Left cardiac atrium (tissue), 4 donors: Measurements from ENCODE around the gene SLC6A18. TPM values are rescaled to one million over a fixed set of nuclear protein-coding genes. Genes with fewer than 3 reads are reported as not detected.
A peak's percentile ranks its signal among the peaks of the same experiment; 100 is the strongest.

Experiments
- ATAC-seq, 2 donors: fragments of 200-7000 bp; cut with Tn5 transposase; one replicate each; pipeline ENCODE4 v1.9.1; 2020; ENCODE audit warnings: mild to moderate bottlenecking in 2 of 2, moderate library complexity in 2 of 2
- DNase-seq: peaks from one replicate; pipeline ENCODE4 v3.0.0-alpha.2; 2020
- intact Hi-C, 2 donors: fragments of 100-400 bp; cut with DNase I; formaldehyde crosslinking; loops; one replicate each; pipeline versions ENCODE4 v1.14.1 to v1.15.1; 2022 to 2023
- total RNA-seq, 2 donors: library from RNA; stranded (reverse); fragmentation: NEBNext Ultra II Directional; extraction: Animal tissue kit (Norgen Biotek cat#: 25700); gene quantifications; one replicate each; pipeline ENCODE4 v1.2.1, GENCODE V29; 2021
- donor health status: DM: no; HTN: yes; CAD: no.
- donor health status: DM: no; HTN: yes; CAD: no; lungs with severe emphysema.
- donor health status: DM: yes; HTN: yes; CAD: no.
- donor health status: Dilated cardiomyopathy.

The SLC6A18 gene
- total RNA-seq, 2 donors from 2014 or later: not detected

DNA sequence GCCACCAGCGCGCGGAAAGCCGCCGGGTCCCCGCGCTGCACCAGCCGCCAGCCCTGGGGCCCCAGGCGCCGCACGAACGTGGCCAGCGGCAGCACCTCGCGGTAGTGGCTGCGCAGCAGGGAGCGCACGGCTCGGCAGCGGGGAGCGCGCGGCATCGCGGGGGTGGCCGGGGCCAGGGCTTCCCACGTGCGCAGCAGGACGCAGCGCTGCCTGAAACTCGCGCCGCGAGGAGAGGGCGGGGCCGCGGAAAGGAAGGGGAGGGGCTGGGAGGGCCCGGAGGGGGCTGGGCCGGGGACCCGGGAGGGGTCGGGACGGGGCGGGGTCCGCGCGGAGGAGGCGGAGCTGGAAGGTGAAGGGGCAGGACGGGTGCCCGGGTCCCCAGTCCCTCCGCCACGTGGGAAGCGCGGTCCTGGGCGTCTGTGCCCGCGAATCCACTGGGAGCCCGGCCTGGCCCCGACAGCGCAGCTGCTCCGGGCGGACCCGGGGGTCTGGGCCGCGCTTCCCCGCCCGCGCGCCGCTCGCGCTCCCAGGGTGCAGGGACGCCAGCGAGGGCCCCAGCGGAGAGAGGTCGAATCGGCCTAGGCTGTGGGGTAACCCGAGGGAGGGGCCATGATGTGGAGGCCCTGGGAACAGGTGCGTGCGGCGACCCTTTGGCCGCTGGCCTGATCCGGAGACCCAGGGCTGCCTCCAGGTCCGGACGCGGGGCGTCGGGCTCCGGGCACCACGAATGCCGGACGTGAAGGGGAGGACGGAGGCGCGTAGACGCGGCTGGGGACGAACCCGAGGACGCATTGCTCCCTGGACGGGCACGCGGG is 69.9 kb downstream of the SLC6A18 start, which contains the start of gene TERT:
TSS of gene TERT (minus strand) at position 234 of the 815 bp plus-strand sequence. CDS start at position 155, 79 bp downstream.
- ATAC-seq: peak; percentile 3 to 24
- intact Hi-C loops: no loop called here
- no peak for DNase-seq

- ATAC-seq: no peak
- DNase-seq: no peak
- intact Hi-C loops: no loop called here
These were observed 70.5 kb downstream of the SLC6A18 start for GRCh38 chr5:1295650-1296037.

Other genes starting within 250 kb of the SLC6A18 start
- gene NKD2, start 216.6 kb upstream of the SLC6A18 start, total RNA-seq: 10 to 100 TPM in 1 of 2 donors, 1 to 10 TPM in 1; 4.4 to 10.4 TPM
- gene SLC12A7, start 113.3 kb upstream of the SLC6A18 start, total RNA-seq: 10 to 100 TPM; 53.7 to 54.1 TPM
- not detected for gene SLC6A19, start 23.8 kb upstream of the SLC6A18 start, total RNA-seq
- not detected for gene TERT, start 69.7 kb downstream of the SLC6A18 start, total RNA-seq
- gene CLPTM1L, start 119.7 kb downstream of the SLC6A18 start, total RNA-seq: 10 to 100 TPM; 46.6 to 51.7 TPM
- gene SLC6A3, start 220.1 kb downstream of the SLC6A18 start, total RNA-seq: under 1 TPM in 1 of 2 donors, not detected in 1; 0.06 TPM